ENCODE results near the gene RPL7L1.
"Not testable (repeated sequence)": the region's sequence is repeated elsewhere in the genome, so short reads cannot be mapped to it uniquely, and the experiment has no call there.

- TF ChIP-seq, protein P1, sequence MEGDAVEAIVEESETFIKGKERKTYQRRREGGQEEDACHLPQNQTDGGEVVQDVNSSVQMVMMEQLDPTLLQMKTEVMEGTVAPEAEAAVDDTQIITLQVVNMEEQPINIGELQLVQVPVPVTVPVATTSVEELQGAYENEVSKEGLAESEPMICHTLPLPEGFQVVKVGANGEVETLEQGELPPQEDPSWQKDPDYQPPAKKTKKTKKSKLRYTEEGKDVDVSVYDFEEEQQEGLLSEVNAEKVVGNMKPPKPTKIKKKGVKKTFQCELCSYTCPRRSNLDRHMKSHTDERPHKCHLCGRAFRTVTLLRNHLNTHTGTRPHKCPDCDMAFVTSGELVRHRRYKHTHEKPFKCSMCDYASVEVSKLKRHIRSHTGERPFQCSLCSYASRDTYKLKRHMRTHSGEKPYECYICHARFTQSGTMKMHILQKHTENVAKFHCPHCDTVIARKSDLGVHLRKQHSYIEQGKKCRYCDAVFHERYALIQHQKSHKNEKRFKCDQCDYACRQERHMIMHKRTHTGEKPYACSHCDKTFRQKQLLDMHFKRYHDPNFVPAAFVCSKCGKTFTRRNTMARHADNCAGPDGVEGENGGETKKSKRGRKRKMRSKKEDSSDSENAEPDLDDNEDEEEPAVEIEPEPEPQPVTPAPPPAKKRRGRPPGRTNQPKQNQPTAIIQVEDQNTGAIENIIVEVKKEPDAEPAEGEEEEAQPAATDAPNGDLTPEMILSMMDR (IDR thresholded peaks at IDR 0.05), result not testable (repeated sequence)
- not testable (repeated sequence) for TF ChIP-seq EP300 (IDR thresholded peaks at IDR 0.05); POLR2A (IDR thresholded peaks at IDR 0.05; ENCODE audit: low read depth); POLR2AphosphoS5 (IDR thresholded peaks at IDR 0.05)
Measured at GRCh38 chr6:42894041-42894828, 14.8 kb downstream of the RPL7L1 start.

Measured in esophagus muscularis mucosa (tissue), 4 donors.